HEK293 (cell line): Measurements from ENCODE around the gene PACRG.

Experiments used
- CTCF ChIP-seq: fragments of 450-650 bp; formaldehyde crosslinking; IDR thresholded peaks from 2 replicates; pipeline ENCODE4 v1.5.1; 2016; ENCODE audit warnings: missing biosample characterization, missing genetic modification characterization
- PATZ1 ChIP-seq: fragments of 450-650 bp; formaldehyde crosslinking; IDR thresholded peaks from 2 replicates; pipeline ENCODE4 v1.5.1; 2016; ENCODE audit warnings: missing biosample characterization, missing genetic modification characterization
- REST ChIP-seq: fragments of 450-650 bp; formaldehyde crosslinking; IDR thresholded peaks from 2 replicates; pipeline ENCODE4 v1.5.1; 2016; ENCODE audit warnings: missing biosample characterization, missing genetic modification characterization
- SETDB1 ChIP-seq: IDR thresholded peaks from one replicate; pipeline ENCODE4 v1.6.1; 2017; ENCODE audit warnings: mild to moderate bottlenecking, low read length, moderate library complexity, mixed read lengths; ENCODE audit not compliant: insufficient read length
- YY1 ChIP-seq: fragments of 450-650 bp; formaldehyde crosslinking; IDR thresholded peaks from 2 replicates; pipeline ENCODE4 v1.5.1; 2018; ENCODE audit warnings: missing biosample characterization, missing genetic modification characterization
- ZBTB49 ChIP-seq: fragments of 450-650 bp; formaldehyde crosslinking; IDR thresholded peaks from 2 replicates; pipeline ENCODE4 v1.5.1; 2016; ENCODE audit warnings: missing biosample characterization, missing genetic modification characterization, low read depth
- ZEB2 ChIP-seq: fragments of 450-650 bp; formaldehyde crosslinking; IDR thresholded peaks from 2 replicates; pipeline ENCODE4 v1.5.1; 2016; ENCODE audit warnings: missing biosample characterization, missing genetic modification characterization
- ZNF366 ChIP-seq: fragments of 450-650 bp; formaldehyde crosslinking; conservative IDR thresholded peaks from 2 replicates; pipeline ENCODE4 v1.5.1; 2016; ENCODE audit warnings: missing biosample characterization, missing genetic modification characterization
- TF ChIP-seq, protein P1 (sequence below): sonication (generic); formaldehyde crosslinking; IDR thresholded peaks from 2 replicates; pipeline ENCODE4 v1.8.1; 2022; ENCODE audit warnings: mild to moderate bottlenecking, moderate library complexity, missing genetic modification reagents
- TF ChIP-seq, protein P2 (sequence below): fragments of 450-650 bp; formaldehyde crosslinking; IDR thresholded peaks from 2 replicates; pipeline ENCODE4 v1.5.1; 2016; ENCODE audit warnings: missing biosample characterization, missing genetic modification characterization, low read depth

- TF ChIP-seq ZBTB49 (tag by site-specific recombination): no peak
- no peak for TF ChIP-seq CTCF
- no peak for TF ChIP-seq ZEB2 (tag by site-specific recombination)
- TF ChIP-seq YY1 (tag by site-specific recombination): no peak
- no peak for TF ChIP-seq PATZ1
- TF ChIP-seq ZNF366 (tag by site-specific recombination): no peak
- TF ChIP-seq, protein P1, sequence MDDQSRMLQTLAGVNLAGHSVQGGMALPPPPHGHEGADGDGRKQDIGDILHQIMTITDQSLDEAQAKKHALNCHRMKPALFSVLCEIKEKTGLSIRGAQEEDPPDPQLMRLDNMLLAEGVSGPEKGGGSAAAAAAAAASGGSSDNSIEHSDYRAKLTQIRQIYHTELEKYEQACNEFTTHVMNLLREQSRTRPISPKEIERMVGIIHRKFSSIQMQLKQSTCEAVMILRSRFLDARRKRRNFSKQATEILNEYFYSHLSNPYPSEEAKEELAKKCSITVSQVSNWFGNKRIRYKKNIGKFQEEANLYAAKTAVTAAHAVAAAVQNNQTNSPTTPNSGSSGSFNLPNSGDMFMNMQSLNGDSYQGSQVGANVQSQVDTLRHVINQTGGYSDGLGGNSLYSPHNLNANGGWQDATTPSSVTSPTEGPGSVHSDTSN: no peak
- no peak for TF ChIP-seq REST (tag by site-specific recombination)
- TF ChIP-seq, protein P2, sequence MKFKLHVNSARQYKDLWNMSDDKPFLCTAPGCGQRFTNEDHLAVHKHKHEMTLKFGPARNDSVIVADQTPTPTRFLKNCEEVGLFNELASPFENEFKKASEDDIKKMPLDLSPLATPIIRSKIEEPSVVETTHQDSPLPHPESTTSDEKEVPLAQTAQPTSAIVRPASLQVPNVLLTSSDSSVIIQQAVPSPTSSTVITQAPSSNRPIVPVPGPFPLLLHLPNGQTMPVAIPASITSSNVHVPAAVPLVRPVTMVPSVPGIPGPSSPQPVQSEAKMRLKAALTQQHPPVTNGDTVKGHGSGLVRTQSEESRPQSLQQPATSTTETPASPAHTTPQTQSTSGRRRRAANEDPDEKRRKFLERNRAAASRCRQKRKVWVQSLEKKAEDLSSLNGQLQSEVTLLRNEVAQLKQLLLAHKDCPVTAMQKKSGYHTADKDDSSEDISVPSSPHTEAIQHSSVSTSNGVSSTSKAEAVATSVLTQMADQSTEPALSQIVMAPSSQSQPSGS (tag by site-specific recombination): no peak
- no peak for TF ChIP-seq SETDB1
Measured at GRCh38 chr6:162772466-162772865, 44.7 kb downstream of the PACRG start.
